Measurements from ENCODE around the gene ACKR3.

ACKR3 gene

GRCh38 chr2:236558036-236558435, 11.6 kb upstream of the ACKR3 start:
- no peaks in the 10 kb centered on the region for H3K4me1 ChIP-seq (ENCODE audit: control insufficient read depth, insufficient read depth, low read length)
- H3K36me3 ChIP-seq (ENCODE audit: control insufficient read depth, insufficient read depth, low read length), result no peaks in the 10 kb centered on the region
- no peak overlapping the region for H3K9ac ChIP-seq (ENCODE audit: low read length)
- H3K9me3 ChIP-seq (ENCODE audit: control insufficient read depth, insufficient read depth, low read depth, low read length), result peaks cover 6% of the 10 kb centered on the region
- no peaks in the 10 kb centered on the region for H3K27me3 ChIP-seq (ENCODE audit: control insufficient read depth, insufficient read depth, low read length)
- no peak overlapping the region for H3K4me3 ChIP-seq (ENCODE audit: low read depth, low read length)
- no peak overlapping the region for H3K27ac ChIP-seq (ENCODE audit: low read depth, low read length)

- H3K4me1 ChIP-seq (ENCODE audit: control insufficient read depth, insufficient read depth, low read length), result no peaks in the 10 kb centered on the region
- no peak overlapping the region for H3K9ac ChIP-seq (ENCODE audit: low read length)
- no peak overlapping the region for H3K27ac ChIP-seq (ENCODE audit: low read depth, low read length)
- H3K4me3 ChIP-seq (ENCODE audit: low read depth, low read length), result no peak overlapping the region
- peaks cover 6% of the 10 kb centered on the region for H3K9me3 ChIP-seq (ENCODE audit: control insufficient read depth, insufficient read depth, low read depth, low read length)
- H3K36me3 ChIP-seq (ENCODE audit: control insufficient read depth, insufficient read depth, low read length), result no peaks in the 10 kb centered on the region
- no peaks in the 10 kb centered on the region for H3K27me3 ChIP-seq (ENCODE audit: control insufficient read depth, insufficient read depth, low read length)
These were observed 10.3 kb upstream of the ACKR3 start for GRCh38 chr2:236558993-236559978.

GRCh38 chr2:236561874-236562273, 7.8 kb upstream of the ACKR3 start:
- H3K4me1 ChIP-seq (ENCODE audit: control insufficient read depth, insufficient read depth, low read length), result no peaks in the 10 kb centered on the region
- H3K9ac ChIP-seq (ENCODE audit: low read length), result no peak overlapping the region
- H3K9me3 ChIP-seq (ENCODE audit: control insufficient read depth, insufficient read depth, low read depth, low read length), result no peaks in the 10 kb centered on the region
- H3K27me3 ChIP-seq (ENCODE audit: control insufficient read depth, insufficient read depth, low read length), result peaks cover 23% of the 10 kb centered on the region
- H3K4me3 ChIP-seq (ENCODE audit: low read depth, low read length), result no peak overlapping the region
- no peaks in the 10 kb centered on the region for H3K36me3 ChIP-seq (ENCODE audit: control insufficient read depth, insufficient read depth, low read length)
- no peak overlapping the region for H3K27ac ChIP-seq (ENCODE audit: low read depth, low read length)

- H3K4me1 ChIP-seq (ENCODE audit: control insufficient read depth, insufficient read depth, low read length), result no peaks in the 10 kb centered on the region
- H3K27me3 ChIP-seq (ENCODE audit: control insufficient read depth, insufficient read depth, low read length), result peaks cover 26% of the 10 kb centered on the region
- no peak overlapping the region for H3K27ac ChIP-seq (ENCODE audit: low read depth, low read length)
- H3K4me3 ChIP-seq (ENCODE audit: low read depth, low read length), result no peak overlapping the region
- no peaks in the 10 kb centered on the region for H3K9me3 ChIP-seq (ENCODE audit: control insufficient read depth, insufficient read depth, low read depth, low read length)
- no peaks in the 10 kb centered on the region for H3K36me3 ChIP-seq (ENCODE audit: control insufficient read depth, insufficient read depth, low read length)
- H3K9ac ChIP-seq (ENCODE audit: low read length), result no peak overlapping the region
These were observed 7.2 kb upstream of the ACKR3 start for GRCh38 chr2:236562434-236562833.

- Histone ChIP-seq H3K27me3 (ENCODE audit: control insufficient read depth, insufficient read depth, low read length) (peaks cover 40% of the 10 kb centered on the region), H3K27ac (ENCODE audit: low read depth, low read length) (no peak overlapping the region), H3K4me3 (ENCODE audit: low read depth, low read length) (no peak overlapping the region), H3K9me3 (ENCODE audit: control insufficient read depth, insufficient read depth, low read depth, low read length) (no peaks in the 10 kb centered on the region), H3K9ac (ENCODE audit: low read length) (no peak overlapping the region), H3K36me3 (ENCODE audit: control insufficient read depth, insufficient read depth, low read length) (no peaks in the 10 kb centered on the region), H3K4me1 (ENCODE audit: control insufficient read depth, insufficient read depth, low read length) (peaks cover 10% of the 10 kb centered on the region)
These were observed 5.7 kb upstream of the ACKR3 start for GRCh38 chr2:236563953-236564352.

GRCh38 chr2:236565212-236565611, 4.4 kb upstream of the ACKR3 start:
- Histone ChIP-seq H3K36me3 (ENCODE audit: control insufficient read depth, insufficient read depth, low read length) (no peaks in the 10 kb centered on the region), H3K27ac (ENCODE audit: low read depth, low read length) (no peak overlapping the region), H3K9me3 (ENCODE audit: control insufficient read depth, insufficient read depth, low read depth, low read length) (no peaks in the 10 kb centered on the region), H3K4me3 (ENCODE audit: low read depth, low read length) (no peak overlapping the region), H3K9ac (ENCODE audit: low read length) (no peak overlapping the region), H3K27me3 (ENCODE audit: control insufficient read depth, insufficient read depth, low read length) (peaks cover 45% of the 10 kb centered on the region), H3K4me1 (ENCODE audit: control insufficient read depth, insufficient read depth, low read length) (peaks cover 21% of the 10 kb centered on the region)

- Histone ChIP-seq H3K27me3 (ENCODE audit: control insufficient read depth, insufficient read depth, low read length) (peaks cover 45% of the 10 kb centered on the region), H3K4me3 (ENCODE audit: low read depth, low read length) (no peak overlapping the region), H3K4me1 (ENCODE audit: control insufficient read depth, insufficient read depth, low read length) (peaks cover 28% of the 10 kb centered on the region), H3K9ac (ENCODE audit: low read length) (no peak overlapping the region), H3K36me3 (ENCODE audit: control insufficient read depth, insufficient read depth, low read length) (no peaks in the 10 kb centered on the region), H3K9me3 (ENCODE audit: control insufficient read depth, insufficient read depth, low read depth, low read length) (no peaks in the 10 kb centered on the region), H3K27ac (ENCODE audit: low read depth, low read length) (no peak overlapping the region)
These were observed 3.7 kb upstream of the ACKR3 start for GRCh38 chr2:236565879-236566402.

- no peak overlapping the region for H3K27ac ChIP-seq (ENCODE audit: low read depth, low read length)
- H3K9ac ChIP-seq (ENCODE audit: low read length), result no peak overlapping the region
- H3K27me3 ChIP-seq (ENCODE audit: control insufficient read depth, insufficient read depth, low read length), result peaks cover 45% of the 10 kb centered on the region
- no peaks in the 10 kb centered on the region for H3K9me3 ChIP-seq (ENCODE audit: control insufficient read depth, insufficient read depth, low read depth, low read length)
- no peak overlapping the region for H3K4me3 ChIP-seq (ENCODE audit: low read depth, low read length)
- H3K4me1 ChIP-seq (ENCODE audit: control insufficient read depth, insufficient read depth, low read length), result peaks cover 35% of the 10 kb centered on the region
- no peaks in the 10 kb centered on the region for H3K36me3 ChIP-seq (ENCODE audit: control insufficient read depth, insufficient read depth, low read length)
These were observed 3.0 kb upstream of the ACKR3 start for GRCh38 chr2:236566596-236566995.

- H3K4me1 ChIP-seq (ENCODE audit: control insufficient read depth, insufficient read depth, low read length), result peaks cover 50% of the 10 kb centered on the region
- H3K36me3 ChIP-seq (ENCODE audit: control insufficient read depth, insufficient read depth, low read length), result no peaks in the 10 kb centered on the region
- H3K27ac ChIP-seq (ENCODE audit: low read depth, low read length), result no peak overlapping the region
- H3K9me3 ChIP-seq (ENCODE audit: control insufficient read depth, insufficient read depth, low read depth, low read length), result no peaks in the 10 kb centered on the region
- H3K9ac ChIP-seq (ENCODE audit: low read length), result peak overlapping the region; percentile 76
- H3K27me3 ChIP-seq (ENCODE audit: control insufficient read depth, insufficient read depth, low read length), result peaks cover 45% of the 10 kb centered on the region
- peak overlapping the region; percentile 80 for H3K4me3 ChIP-seq (ENCODE audit: low read depth, low read length)
These were observed 1.3 kb upstream of the ACKR3 start for GRCh38 chr2:236568068-236568921.

- Histone ChIP-seq H3K9ac (ENCODE audit: low read length) (no peak overlapping the region), H3K4me3 (ENCODE audit: low read depth, low read length) (peak overlapping the region; percentile 80), H3K27ac (ENCODE audit: low read depth, low read length) (no peak overlapping the region), H3K36me3 (ENCODE audit: control insufficient read depth, insufficient read depth, low read length) (no peaks in the 10 kb centered on the region), H3K9me3 (ENCODE audit: control insufficient read depth, insufficient read depth, low read depth, low read length) (no peaks in the 10 kb centered on the region), H3K27me3 (ENCODE audit: control insufficient read depth, insufficient read depth, low read length) (peaks cover 45% of the 10 kb centered on the region), H3K4me1 (ENCODE audit: control insufficient read depth, insufficient read depth, low read length) (peaks cover 50% of the 10 kb centered on the region)
These were observed 578 bp upstream of the ACKR3 start for GRCh38 chr2:236568922-236569572.

Measured in HUES6 (cell line).